ENCODE measurements around the gene DCTPP1.

Gene DCTPP1

GRCh38 chr16:30413112-30413806, 16.6 kb downstream of the DCTPP1 start:
- TF ChIP-seq, protein P1, sequence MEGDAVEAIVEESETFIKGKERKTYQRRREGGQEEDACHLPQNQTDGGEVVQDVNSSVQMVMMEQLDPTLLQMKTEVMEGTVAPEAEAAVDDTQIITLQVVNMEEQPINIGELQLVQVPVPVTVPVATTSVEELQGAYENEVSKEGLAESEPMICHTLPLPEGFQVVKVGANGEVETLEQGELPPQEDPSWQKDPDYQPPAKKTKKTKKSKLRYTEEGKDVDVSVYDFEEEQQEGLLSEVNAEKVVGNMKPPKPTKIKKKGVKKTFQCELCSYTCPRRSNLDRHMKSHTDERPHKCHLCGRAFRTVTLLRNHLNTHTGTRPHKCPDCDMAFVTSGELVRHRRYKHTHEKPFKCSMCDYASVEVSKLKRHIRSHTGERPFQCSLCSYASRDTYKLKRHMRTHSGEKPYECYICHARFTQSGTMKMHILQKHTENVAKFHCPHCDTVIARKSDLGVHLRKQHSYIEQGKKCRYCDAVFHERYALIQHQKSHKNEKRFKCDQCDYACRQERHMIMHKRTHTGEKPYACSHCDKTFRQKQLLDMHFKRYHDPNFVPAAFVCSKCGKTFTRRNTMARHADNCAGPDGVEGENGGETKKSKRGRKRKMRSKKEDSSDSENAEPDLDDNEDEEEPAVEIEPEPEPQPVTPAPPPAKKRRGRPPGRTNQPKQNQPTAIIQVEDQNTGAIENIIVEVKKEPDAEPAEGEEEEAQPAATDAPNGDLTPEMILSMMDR (IDR thresholded peaks at IDR 0.05; ENCODE audit: low read depth, low read length, missing control alignments), result no peak
- in situ Hi-C loops (cut with HindIII; ENCODE audit: low pct_ligation_motif_present, low sequenced_read_pairs), result no loop called here
- Histone ChIP-seq H3K27ac (no peak overlapping the region), H3K27me3 (replicated peaks) (no peaks in the 10 kb centered on the region), H3K4me3 (ENCODE audit: low read depth, low read length) (no peak overlapping the region), H3K36me3 (replicated peaks) (peaks cover 9% of the 10 kb centered on the region)
- no peak for DNase-seq

DNA sequence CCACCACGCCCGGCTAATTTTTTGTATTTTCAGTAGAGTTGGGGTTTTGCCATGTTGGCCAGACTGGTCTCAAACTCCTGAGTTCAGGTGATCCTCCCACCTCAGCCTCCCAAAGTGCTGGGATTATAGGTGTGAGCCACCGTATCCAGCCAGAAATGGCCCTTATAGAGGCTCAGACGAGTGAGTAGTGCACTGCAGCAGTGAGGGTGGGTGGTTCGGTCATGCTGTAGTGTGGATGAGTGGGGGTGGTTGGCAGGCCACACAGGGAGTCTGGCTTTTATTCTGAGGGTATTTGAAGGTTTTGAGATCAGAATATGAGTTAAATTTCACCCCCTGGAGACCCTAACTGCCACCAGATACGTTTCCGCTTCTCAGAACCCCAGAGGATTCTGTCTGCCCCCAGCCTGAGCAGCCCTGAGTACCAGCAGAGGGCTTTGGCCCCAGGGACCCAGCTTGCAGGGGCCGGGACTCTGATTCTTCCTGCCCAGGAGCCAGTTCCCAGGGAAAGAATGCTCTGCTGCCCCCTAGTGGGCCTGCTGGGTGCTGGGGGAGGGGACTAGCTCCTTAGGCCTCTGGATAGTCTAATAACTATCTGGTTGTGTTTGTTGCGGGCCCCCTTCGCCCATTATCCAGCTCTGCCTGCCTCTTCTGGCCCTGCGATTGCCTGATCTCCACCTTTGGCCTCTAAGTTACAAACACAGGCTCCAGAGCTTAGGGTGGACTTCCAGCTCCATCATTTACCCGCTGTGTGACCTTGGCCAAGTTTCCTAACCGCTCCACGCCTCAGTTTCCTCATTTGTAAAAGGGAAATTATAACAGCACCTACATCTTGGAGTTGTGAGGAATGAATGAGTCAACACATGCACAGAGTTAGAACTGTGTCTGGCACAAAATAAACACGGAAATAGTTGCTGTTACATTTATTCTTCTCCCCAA, 20.4 kb downstream of the DCTPP1 start:
- DNase-seq, result peak; percentile 86

GRCh38 chr16:30407804-30408534, 21.9 kb downstream of the DCTPP1 start:
- DNase-seq, result no peak
- TF ChIP-seq, protein P1 (IDR thresholded peaks at IDR 0.05; ENCODE audit: low read depth, low read length, missing control alignments), result no peak
- in situ Hi-C loops (cut with HindIII; ENCODE audit: low pct_ligation_motif_present, low sequenced_read_pairs), result no loop called here
- Histone ChIP-seq H3K4me3 (ENCODE audit: low read depth, low read length) (peak overlapping the region; percentile 71), H3K27ac (peak overlapping the region; percentile 57), H3K27me3 (replicated peaks) (no peaks in the 10 kb centered on the region), H3K36me3 (replicated peaks) (peaks cover 6% of the 10 kb centered on the region)

More for the DNA sequence above, 20.4 kb downstream of the DCTPP1 start:
- in situ Hi-C loops (cut with HindIII; ENCODE audit: low pct_ligation_motif_present, low sequenced_read_pairs), result no loop called here
- H3K36me3 ChIP-seq (replicated peaks), result peaks cover 9% of the 10 kb centered on the region
- H3K27me3 ChIP-seq (replicated peaks), result no peaks in the 10 kb centered on the region
- H3K4me3 ChIP-seq (ENCODE audit: low read depth, low read length), result peak overlapping the region; percentile 15
- TF ChIP-seq, protein P1 (IDR thresholded peaks at IDR 0.05; ENCODE audit: low read depth, low read length, missing control alignments), result peak; percentile 99
- H3K27ac ChIP-seq, result no peak overlapping the region

DNA sequence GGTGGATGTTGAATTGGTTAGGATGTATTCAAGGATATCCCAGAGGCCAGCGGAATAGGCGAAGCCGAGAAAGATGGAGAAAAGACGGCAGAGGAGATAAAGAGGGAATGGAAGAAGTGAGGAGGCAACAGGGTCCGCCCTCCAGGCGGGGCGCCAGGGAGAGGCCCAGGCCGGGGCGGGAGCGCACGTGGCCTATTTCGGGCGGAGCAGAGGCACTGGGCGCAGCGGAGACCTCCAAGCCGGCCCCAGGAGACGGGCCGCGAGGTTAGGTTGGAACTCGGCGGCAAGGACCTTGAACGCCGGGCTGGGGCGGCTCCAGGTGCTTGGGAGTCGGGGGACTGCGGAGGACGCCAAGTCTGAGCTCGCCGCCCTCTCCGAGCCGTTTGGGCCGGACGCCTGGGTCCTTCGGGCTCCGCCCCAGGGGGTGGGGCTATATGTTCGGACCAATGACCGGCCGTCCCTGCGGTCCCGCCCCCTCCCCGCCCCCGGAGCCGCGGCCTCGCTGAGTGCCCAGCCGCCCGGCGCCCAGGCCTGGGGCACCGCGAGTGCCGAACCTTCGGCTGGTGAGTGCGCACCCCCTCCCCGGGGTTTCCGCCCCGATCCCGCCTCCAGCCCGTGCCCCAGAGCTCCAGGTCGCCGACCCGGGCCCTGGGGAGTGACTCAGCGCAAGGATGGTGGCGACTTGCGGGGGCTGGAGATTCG, 22.6 kb downstream of the DCTPP1 start, which contains the start of gene ZNF771:
TSS of gene ZNF771 (plus strand) at position 505 of the 702 bp plus-strand sequence. CDS start 448 bp downstream, outside the sequence.
- Histone ChIP-seq H3K4me3 (ENCODE audit: low read depth, low read length) (peak within 1 kb of the TSS; percentile 71), H3K27me3 (replicated peaks) (no peaks in the 10 kb centered on the region), H3K27ac (peak within 1 kb of the TSS; percentile 57), H3K36me3 (replicated peaks) (peaks cover 5% of the 10 kb centered on the region)
- peak; percentile 74 for DNase-seq
- in situ Hi-C loops (cut with HindIII; ENCODE audit: low pct_ligation_motif_present, low sequenced_read_pairs), result no loop called here
- TF ChIP-seq, protein P1 (IDR thresholded peaks at IDR 0.05; ENCODE audit: low read depth, low read length, missing control alignments), result no peak

GRCh38 chr16:30406795-30407101, 23.1 kb downstream of the DCTPP1 start:
- Histone ChIP-seq H3K27me3 (replicated peaks) (no peaks in the 10 kb centered on the region), H3K4me3 (ENCODE audit: low read depth, low read length) (peak overlapping the region; percentile 71), H3K27ac (no peak overlapping the region), H3K36me3 (replicated peaks) (peaks cover 4% of the 10 kb centered on the region)
- in situ Hi-C loops (cut with HindIII; ENCODE audit: low pct_ligation_motif_present, low sequenced_read_pairs), result no loop called here
- TF ChIP-seq, protein P1 (IDR thresholded peaks at IDR 0.05; ENCODE audit: low read depth, low read length, missing control alignments), result no peak
- no peak for DNase-seq
